GM18868 (cell line): ENCODE data around the gene DIPK1A.

ENCODE experiments used
- ATAC-seq: cut with Tn5 transposase; IDR thresholded peaks from one replicate; pipeline ENCODE4 v1.9.1; 2021; ENCODE audit warnings: mild to moderate bottlenecking, moderate library complexity; ENCODE audit not compliant: unreplicated experiment

Gene DIPK1A

GRCh38 chr1:92843429-92844352 is 117.6 kb downstream of the DIPK1A start:
- no peak for ATAC-seq

GRCh38 chr1:92843046-92843423 is 118.2 kb downstream of the DIPK1A start:
- ATAC-seq: no peak

- no peak for ATAC-seq
Observed at GRCh38 chr1:92842082-92843045, 118.9 kb downstream of the DIPK1A start.

GRCh38 chr1:92840600-92840999 is 120.7 kb downstream of the DIPK1A start:
- ATAC-seq: no peak

- ATAC-seq: no peak
Observed at GRCh38 chr1:92839442-92839841, 121.8 kb downstream of the DIPK1A start.

GRCh38 chr1:92838519-92838918 is 122.7 kb downstream of the DIPK1A start:
- ATAC-seq: no peak

GRCh38 chr1:92837062-92837461 is 124.2 kb downstream of the DIPK1A start:
- no peak for ATAC-seq

- no peak for ATAC-seq
Observed at GRCh38 chr1:92834617-92835016, 126.6 kb downstream of the DIPK1A start.

GRCh38 chr1:92833840-92834239 is 127.4 kb downstream of the DIPK1A start:
- ATAC-seq: no peak

- ATAC-seq: no peak
Observed at GRCh38 chr1:92832537-92833114, 128.6 kb downstream of the DIPK1A start.

GRCh38 chr1:92831762-92832536 is 129.3 kb downstream of the DIPK1A start, which contains the start of gene RPL5:
Gene RPL5, plus strand, starts transcription at chr1:92832040. Its CDS starts 75 bp downstream, at chr1:92832115.
- peak; percentile 91 for ATAC-seq

- peak; percentile 3 for ATAC-seq
Observed at GRCh38 chr1:92831368-92831761, 129.9 kb downstream of the DIPK1A start.

- no peak for ATAC-seq
Observed at GRCh38 chr1:92826792-92827191, 134.5 kb downstream of the DIPK1A start.

GRCh38 chr1:92822879-92823278 is 138.4 kb downstream of the DIPK1A start:
- ATAC-seq: no peak

- no peak for ATAC-seq
Observed at GRCh38 chr1:92820551-92820950, 140.7 kb downstream of the DIPK1A start.

- no peak for ATAC-seq
Observed at GRCh38 chr1:92820024-92820423, 141.2 kb downstream of the DIPK1A start.

GRCh38 chr1:92817986-92818764 is 143.1 kb downstream of the DIPK1A start:
- ATAC-seq: peak; percentile 70

- ATAC-seq: no peak
Observed at GRCh38 chr1:92817137-92817697, 144.0 kb downstream of the DIPK1A start.

- no peak for ATAC-seq
Observed at GRCh38 chr1:92816732-92817131, 144.5 kb downstream of the DIPK1A start.
